HG02970 (cell line): ENCODE measurements around the gene CIB1.
"Not testable (repeated sequence)": the region's sequence is repeated elsewhere in the genome, so short reads cannot be mapped to it uniquely, and the experiment has no call there.

Experiments
- ATAC-seq: cut with Tn5 transposase; IDR thresholded peaks from one replicate; pipeline ENCODE4 v1.9.1; 2021; ENCODE audit warnings: mild to moderate bottlenecking, moderate library complexity, moderate number of reproducible peaks; ENCODE audit not compliant: unreplicated experiment, low FRiP score

CIB1 gene

DNA sequence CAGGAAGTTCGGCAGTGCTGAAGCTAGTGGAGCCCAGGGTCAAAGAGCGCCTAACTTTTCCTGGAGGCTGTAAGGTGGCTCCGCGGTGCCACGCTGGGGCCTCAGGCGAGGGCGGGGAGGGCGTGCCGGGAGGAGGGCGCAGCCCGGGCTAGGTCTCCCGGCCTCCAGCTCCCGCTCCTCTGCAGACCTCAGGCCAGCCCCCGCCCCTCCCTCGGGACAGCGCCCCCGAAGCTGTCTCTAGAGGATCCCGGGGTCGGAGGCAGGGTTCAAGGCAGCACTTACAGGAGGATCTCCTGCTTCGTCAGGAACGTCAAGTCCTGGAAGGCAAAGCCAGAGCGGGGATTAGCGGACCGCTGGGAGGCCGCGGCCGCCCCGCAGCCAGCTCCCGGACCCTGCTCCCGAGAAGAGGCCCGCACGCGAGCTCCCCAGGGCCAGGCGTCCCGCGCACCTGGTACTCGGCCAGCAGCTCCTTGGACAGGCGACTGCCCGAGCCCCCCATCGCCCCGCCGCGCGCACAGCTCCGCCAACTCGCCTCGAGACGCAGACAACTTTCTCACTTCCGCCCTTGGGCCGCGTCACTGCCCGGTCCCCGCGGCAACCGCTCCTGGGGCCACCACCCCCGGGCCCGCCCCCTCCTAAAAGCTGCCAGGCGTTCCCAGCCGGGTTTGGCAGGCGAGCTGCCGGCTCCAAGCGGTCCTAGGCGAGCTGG lies at the start of gene CIB1:
Gene CIB1 (minus strand): TSS at position 555 of the 709 bp plus-strand sequence. CDS start 56 bp downstream, at position 499.
- ATAC-seq = peak; percentile 92

DNA sequence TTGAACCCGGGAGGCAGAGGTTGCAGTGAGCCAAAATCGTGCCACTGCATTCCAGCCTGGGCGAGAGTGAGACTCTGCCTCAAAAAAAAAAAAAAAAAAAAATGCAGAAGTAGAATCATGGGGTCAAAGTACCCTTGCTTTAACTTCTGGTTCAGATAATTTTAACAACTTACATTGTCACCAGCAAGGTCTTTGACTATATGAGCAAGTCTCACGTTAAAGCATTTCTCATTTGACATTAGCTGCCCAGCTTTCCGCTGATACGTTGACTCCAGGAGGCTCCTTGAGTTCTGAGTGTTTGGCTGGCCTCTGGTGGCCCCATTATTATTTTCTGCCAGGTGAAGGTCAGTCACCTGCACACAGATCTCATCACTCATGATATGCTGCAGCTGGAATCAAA lies 47.9 kb upstream of the CIB1 start:
- not testable (repeated sequence) for ATAC-seq

GRCh38 chr15:90280743-90281142 lies 47.0 kb upstream of the CIB1 start:
- ATAC-seq = not testable (repeated sequence)

GRCh38 chr15:90278467-90278866 lies 44.7 kb upstream of the CIB1 start:
- ATAC-seq = not testable (repeated sequence)

DNA sequence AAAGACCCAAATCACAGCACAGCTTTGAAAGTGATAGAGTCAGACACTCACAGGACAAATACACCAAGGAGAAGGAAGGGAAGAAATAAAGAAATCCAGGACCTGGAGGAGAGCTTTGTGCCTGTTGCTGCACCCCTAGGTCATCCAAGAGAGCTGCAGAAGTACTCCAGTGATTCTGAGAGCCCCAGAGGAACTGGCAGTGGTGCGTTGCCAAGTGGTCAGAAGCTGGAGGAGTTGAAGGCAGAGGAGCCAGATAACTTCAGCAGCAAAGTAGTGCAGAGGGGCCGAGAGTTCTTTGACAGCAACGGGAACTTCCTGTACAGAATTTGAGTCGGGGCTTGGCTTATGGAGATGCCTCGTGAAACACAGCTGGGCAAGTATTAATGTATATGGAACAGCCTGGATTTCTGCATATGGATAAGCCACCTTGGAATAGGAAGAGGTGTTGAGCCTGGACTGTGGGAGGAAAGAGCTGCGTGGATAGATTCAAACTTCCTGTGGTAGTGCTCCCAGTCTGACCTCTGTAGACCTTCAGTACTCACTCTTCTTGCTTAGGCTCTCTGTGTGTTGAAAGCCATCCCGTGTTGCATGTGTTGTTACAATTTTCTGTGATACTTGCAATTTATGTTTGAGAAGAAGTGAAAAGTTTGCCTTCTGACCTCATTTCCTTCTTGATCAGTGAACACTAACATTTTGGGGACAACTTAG lies 37.9 kb upstream of the CIB1 start:
- ATAC-seq = no peak

GRCh38 chr15:90270502-90271150 lies 36.9 kb upstream of the CIB1 start:
- ATAC-seq = no peak

GRCh38 chr15:90268415-90268814 lies 34.7 kb upstream of the CIB1 start:
- no peak for ATAC-seq

- ATAC-seq = no peak
These were observed 32.7 kb upstream of the CIB1 start for GRCh38 chr15:90266485-90266884.

DNA sequence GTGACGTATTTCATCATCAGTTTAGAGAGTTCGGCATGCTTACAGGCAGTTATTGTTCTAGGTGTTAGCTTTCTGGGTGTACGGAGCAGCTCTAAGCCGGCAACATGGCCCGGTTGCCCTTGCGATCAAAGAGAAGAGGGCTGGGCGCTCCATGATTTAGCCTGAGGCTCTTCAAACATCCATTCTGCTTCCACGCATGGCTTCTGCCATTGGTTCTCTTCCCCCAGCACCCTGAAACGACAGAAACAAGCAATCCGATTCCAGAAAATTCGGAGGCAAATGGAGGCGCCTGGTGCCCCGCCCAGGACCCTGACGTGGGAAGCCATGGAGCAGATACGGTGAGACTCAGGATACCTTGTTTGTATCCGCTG lies 32.3 kb upstream of the CIB1 start:
- no peak for ATAC-seq

GRCh38 chr15:90265271-90266060 lies 31.7 kb upstream of the CIB1 start, which contains the start of gene NGRN:
Gene NGRN, plus strand, starts transcription at chr15:90265672. Its CDS starts 41 bp downstream, at chr15:90265713.
- ATAC-seq = peak; percentile 86

DNA sequence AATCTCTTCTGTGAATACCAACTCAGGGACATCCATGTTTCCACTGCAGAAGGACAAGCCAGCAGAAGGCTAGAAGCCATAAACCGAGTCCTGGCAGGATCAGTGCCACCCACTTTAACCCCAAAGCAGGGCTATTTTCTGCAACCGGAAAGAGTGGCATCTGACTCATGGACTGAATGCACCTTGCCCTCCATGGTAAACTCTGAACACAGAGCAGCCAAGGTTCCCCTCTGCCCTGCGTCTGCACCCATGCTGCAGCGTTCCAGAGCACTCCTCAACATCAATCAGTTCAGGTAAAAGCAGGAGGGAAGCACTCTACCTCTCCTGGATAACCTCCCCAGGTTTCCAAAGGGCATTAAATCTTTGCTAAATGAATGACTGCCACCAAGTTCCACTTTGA lies 30.9 kb upstream of the CIB1 start:
- ATAC-seq = no peak

DNA sequence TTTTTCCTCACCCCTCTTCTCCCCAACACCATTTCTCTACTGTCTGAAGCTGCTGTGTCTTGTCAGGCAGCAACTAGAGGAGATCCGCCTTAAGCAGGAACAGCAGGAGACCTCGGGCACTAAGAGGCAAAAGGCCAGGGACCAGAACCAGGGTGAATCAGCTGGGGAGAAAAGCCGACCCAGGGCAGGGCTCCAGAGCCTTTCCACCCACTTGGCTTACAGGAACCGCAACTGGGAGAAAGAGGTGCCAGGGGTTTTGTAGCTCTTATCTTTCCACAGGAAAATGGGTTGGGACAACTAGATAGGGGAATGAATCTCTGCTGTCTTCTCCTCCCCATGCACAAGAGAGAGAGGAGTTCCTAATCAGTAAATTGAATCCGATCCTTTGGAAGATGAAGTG lies 28.7 kb upstream of the CIB1 start:
- no peak for ATAC-seq

GRCh38 chr15:90261811-90262210 lies 28.1 kb upstream of the CIB1 start:
- ATAC-seq = no peak

- ATAC-seq = not testable (repeated sequence)
These were observed 27.0 kb upstream of the CIB1 start for GRCh38 chr15:90260731-90261130.

GRCh38 chr15:90259524-90259923 lies 25.8 kb upstream of the CIB1 start:
- ATAC-seq = peak; percentile 48

DNA sequence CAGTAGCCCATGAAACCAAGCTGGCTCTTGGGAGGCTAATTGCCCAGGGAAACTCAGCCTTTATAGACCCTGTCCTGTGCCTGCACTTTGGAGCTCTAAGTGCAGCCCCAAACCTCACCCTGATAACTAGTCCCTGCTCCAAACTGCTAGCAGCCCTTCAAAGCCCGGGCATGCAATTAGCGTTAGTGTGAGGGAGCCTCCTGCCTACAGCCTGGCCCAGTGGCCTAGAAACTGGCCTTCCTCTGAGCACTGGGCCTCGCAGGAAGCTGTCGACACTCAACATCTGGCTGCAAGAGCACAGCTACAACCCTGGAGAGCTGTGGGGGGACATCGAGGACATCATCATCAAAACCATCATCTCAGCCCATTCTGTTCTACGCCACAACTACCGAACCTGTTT lies 24.0 kb upstream of the CIB1 start:
- ATAC-seq = no peak

- no peak for ATAC-seq
These were observed 15.6 kb upstream of the CIB1 start, which contains the start of gene TTLL13 for GRCh38 chr15:90249203-90249863. Gene TTLL13, plus strand, starts transcription at chr15:90249556. Its CDS starts 1,075 bp downstream, at chr15:90250631.

- ATAC-seq = no peak
These were observed 15.1 kb upstream of the CIB1 start for GRCh38 chr15:90248789-90249202.

GRCh38 chr15:90243943-90244639 lies 10.3 kb upstream of the CIB1 start:
- ATAC-seq = no peak
